Upper lobe of left lung (tissue), 6 donors: Measurements from ENCODE around the gene DCP2. TPM values are rescaled to one million over a fixed set of nuclear protein-coding genes. Genes with fewer than 3 reads are reported as not detected.

Experiments
- ATAC-seq, 2 donors: fragments of 200-7000 bp; cut with Tn5 transposase; one replicate each; pipeline ENCODE4 v1.9.1; 2022; ENCODE audit warnings: mild to moderate bottlenecking in 2 of 2, moderate library complexity in 2 of 2; ENCODE audit not compliant: low FRiP score in 2 of 2
- DNase-seq, 2 donors: peaks; one replicate each; pipeline ENCODE4 v3.0.0-alpha.2; 2019 to 2020
- H3K27ac ChIP-seq, 4 donors: fragments of 200-600 bp; sonication (generic); one replicate each; pipeline ENCODE4 v1.5.1; 2016 to 2019
- H3K27me3 ChIP-seq, 4 donors: fragments of 200-600 bp; sonication (generic); one replicate each; pipeline ENCODE4 v1.5.1; 2017 to 2019
- H3K36me3 ChIP-seq, 4 donors: fragments of 200-600 bp; sonication (generic); one replicate each; pipeline ENCODE4 v1.5.1; 2016 to 2019
- H3K4me1 ChIP-seq, 4 donors: fragments of 200-600 bp; sonication (generic); one replicate each; pipeline ENCODE4 v1.5.1; 2018 to 2019
- H3K4me3 ChIP-seq, 4 donors: fragments of 200-600 bp; sonication (generic); one replicate each; pipeline ENCODE4 v1.5.1; 2017 to 2019; ENCODE audit warnings: mild to moderate bottlenecking in 2 of 4, moderate library complexity in 1 of 4
- H3K9me3 ChIP-seq, 4 donors: fragments of 200-600 bp; sonication (generic); one replicate each; pipeline ENCODE4 v1.5.1; 2018 to 2019
- CTCF ChIP-seq, 6 experiments: fragments of 450-650 bp in 4 of 6; fragments of 200-600 bp in 2 of 6; sonication (generic) in 2 of 6; IDR thresholded peaks; one replicate each; pipeline ENCODE4 v1.5.1; 2016 to 2019; ENCODE audit warnings: antibody characterized with exemption in 6 of 6
- EP300 ChIP-seq, 4 donors: sonication (generic); formaldehyde crosslinking; IDR thresholded peaks; one replicate each; pipeline ENCODE4 v1.5.1; 2017; ENCODE audit warnings: antibody characterized with exemption in 4 of 4, control low read depth in 2 of 4
- POLR2A ChIP-seq, 4 donors: fragments of 450-650 bp; IDR thresholded peaks; one replicate each; pipeline ENCODE4 v1.5.1; 2016 to 2017; ENCODE audit warnings: antibody characterized with exemption in 4 of 4, mild to moderate bottlenecking in 2 of 4
- POLR2AphosphoS5 ChIP-seq, 2 donors: sonication (generic); formaldehyde crosslinking; IDR thresholded peaks; one replicate each; pipeline ENCODE4 v1.5.1; 2017; ENCODE audit warnings: antibody characterized with exemption in 2 of 2
- WGBS, 2 donors: methylation state at CpG; one replicate each; pipeline ENCODE4 v1.1.5; 2017 to 2018; 5-methylcytosine and 5-hydroxymethylcytosine counted together
- total RNA-seq, 6 donors: library from RNA; depleted of rRNA in 4 of 6; stranded (reverse); fragments of >200 nt in 4 of 6; gene quantifications; one replicate each; pipeline versions ENCODE4 v1.1.0 to v1.2.1, GENCODE V29; 2016 to 2021
- donor health status: DM: no; HTN: no; CAD: no; lungs with moderate emphysema.
- donor health status: DM: no; HTN: yes; CAD: no; lungs with severe emphysema.

The DCP2 gene
- total RNA-seq, 6 donors from 2014 or later, result 17.8 to 111 (median 53.2) TPM

GRCh38 chr5:113038714-113039113 is 62.1 kb downstream of the DCP2 start:
- H3K4me1 ChIP-seq, result no peaks in the 10 kb centered on the region
- 70 to 81% methylated on average over 7 to 9 of the region's 9 CpGs for WGBS, 2 donors
- no peak overlapping the region for H3K4me3 ChIP-seq
- H3K27ac ChIP-seq, result no peak overlapping the region
- H3K9me3 ChIP-seq, result no peaks in the 10 kb centered on the region
- no peak for DNase-seq
- no peak for TF ChIP-seq CTCF (IDR thresholded peaks at IDR 0.05)
- TF ChIP-seq POLR2A (IDR thresholded peaks at IDR 0.05), result no peak
- TF ChIP-seq POLR2AphosphoS5 (IDR thresholded peaks at IDR 0.05), result no peak
- no peak for TF ChIP-seq EP300 (IDR thresholded peaks at IDR 0.05)
- ATAC-seq, result peak in 1 of 2 donors; percentile 27
- H3K27me3 ChIP-seq, result no peaks in the 10 kb centered on the region
- H3K36me3 ChIP-seq, result peaks cover 0 to 13% (median 3%) of the 10 kb centered on the region in 4 donors

- DNase-seq, result no peak
- TF ChIP-seq POLR2A (IDR thresholded peaks at IDR 0.05) (no peak), EP300 (IDR thresholded peaks at IDR 0.05) (no peak), POLR2AphosphoS5 (IDR thresholded peaks at IDR 0.05) (no peak), CTCF (IDR thresholded peaks at IDR 0.05) (no peak)
- no peaks in the 10 kb centered on the region for H3K9me3 ChIP-seq
- no peaks in the 10 kb centered on the region for H3K27me3 ChIP-seq
- no peak for ATAC-seq
- peaks cover 0 to 2% (median 0%) of the 10 kb centered on the region in 4 donors for H3K4me1 ChIP-seq
- H3K27ac ChIP-seq, result no peak overlapping the region
- no peak overlapping the region for H3K4me3 ChIP-seq
- peaks cover 0 to 13% (median 3%) of the 10 kb centered on the region in 4 donors for H3K36me3 ChIP-seq
- 88 to 99% methylated on average over 7 to 14 of the region's 14 CpGs for WGBS, 2 donors
These were observed 62.8 kb downstream of the DCP2 start for GRCh38 chr5:113039229-113039933.

- H3K27me3 ChIP-seq, result no peaks in the 10 kb centered on the region
- peaks cover 0 to 13% (median 3%) of the 10 kb centered on the region in 4 donors for H3K36me3 ChIP-seq
- WGBS, 2 donors, result 91 to 94% methylated on average over 4 of the region's 4 CpGs
- DNase-seq (no peak), ATAC-seq (no peak)
- TF ChIP-seq CTCF (IDR thresholded peaks at IDR 0.05) (no peak), POLR2A (IDR thresholded peaks at IDR 0.05) (no peak), EP300 (IDR thresholded peaks at IDR 0.05) (no peak), POLR2AphosphoS5 (IDR thresholded peaks at IDR 0.05) (no peak)
- H3K27ac ChIP-seq, result no peak overlapping the region
- H3K4me3 ChIP-seq, result no peak overlapping the region
- peaks cover 0 to 2% (median 0%) of the 10 kb centered on the region in 4 donors for H3K4me1 ChIP-seq
- H3K9me3 ChIP-seq, result no peaks in the 10 kb centered on the region
These were observed 63.3 kb downstream of the DCP2 start for GRCh38 chr5:113039934-113040285.

GRCh38 chr5:113040672-113041260 is 64.2 kb downstream of the DCP2 start:
- no peaks in the 10 kb centered on the region for H3K9me3 ChIP-seq
- H3K36me3 ChIP-seq, result peaks cover 0 to 13% (median 3%) of the 10 kb centered on the region in 4 donors
- DNase-seq, result no peak
- no peak overlapping the region for H3K4me3 ChIP-seq
- no peak overlapping the region for H3K27ac ChIP-seq
- ATAC-seq, result no peak
- H3K27me3 ChIP-seq, result no peaks in the 10 kb centered on the region
- 88 to 94% methylated on average over 6 of the region's 6 CpGs for WGBS, 2 donors
- no peak for TF ChIP-seq EP300 (IDR thresholded peaks at IDR 0.05)
- no peak for TF ChIP-seq POLR2A (IDR thresholded peaks at IDR 0.05)
- TF ChIP-seq CTCF (IDR thresholded peaks at IDR 0.05), result no peak
- no peak for TF ChIP-seq POLR2AphosphoS5 (IDR thresholded peaks at IDR 0.05)
- peaks cover 0 to 2% (median 0%) of the 10 kb centered on the region in 4 donors for H3K4me1 ChIP-seq
